ENCODE data around the gene PPP1R13B. TPM values are rescaled to one million over a fixed set of nuclear protein-coding genes. Genes with fewer than 3 reads are reported as not detected.
"Not testable (repeated sequence)": the region's sequence is repeated elsewhere in the genome, so short reads cannot be mapped to it uniquely, and the experiment has no call there.

Gene PPP1R13B
- total and polyA plus RNA-seq, 5 donors, result 50.1 to 158 (median 109) TPM

- no peak overlapping the region for H3K27ac ChIP-seq (ENCODE audit: low read length)
- intact Hi-C loops (cut with DNase I), result no loop called here
- no peaks in the 10 kb centered on the region for H3K9me3 ChIP-seq (ENCODE audit: control insufficient read depth, low read length)
- DNase-seq (peak in 1 of 3 donors; percentile 70), ATAC-seq (peak; percentile 14 to 41)
- no peaks in the 10 kb centered on the region for H3K4me1 ChIP-seq (ENCODE audit: control insufficient read depth, insufficient read depth, low read length)
- H3K4me3 ChIP-seq (ENCODE audit: low read length), result no peak overlapping the region
- WGBS, result 59% methylated on average over 31 of the region's 31 CpGs
- H3K27me3 ChIP-seq (ENCODE audit: control insufficient read depth, insufficient read depth), result no peaks in the 10 kb centered on the region
Measured at GRCh38 chr14:103889313-103890051, 42.1 kb upstream of the PPP1R13B start.

- H3K27me3 ChIP-seq (ENCODE audit: control insufficient read depth, insufficient read depth); H3K27ac ChIP-seq (ENCODE audit: low read length); H3K4me3 ChIP-seq (ENCODE audit: low read length); H3K4me1 ChIP-seq (ENCODE audit: control insufficient read depth, insufficient read depth, low read length); intact Hi-C loops (cut with DNase I); H3K9me3 ChIP-seq (ENCODE audit: control insufficient read depth, low read length); ATAC-seq: not testable (repeated sequence)
- WGBS, result 98% methylated on average over 8 of the region's 8 CpGs
- DNase-seq, result peak in 1 of 3 donors; percentile 18
Measured at GRCh38 chr14:103889002-103889312, 41.6 kb upstream of the PPP1R13B start.

- Histone ChIP-seq H3K4me3 (ENCODE audit: low read length) (no peak overlapping the region), H3K9me3 (ENCODE audit: control insufficient read depth, low read length) (no peaks in the 10 kb centered on the region), H3K27ac (ENCODE audit: low read length) (no peak overlapping the region), H3K4me1 (ENCODE audit: control insufficient read depth, insufficient read depth, low read length) (no peaks in the 10 kb centered on the region), H3K27me3 (ENCODE audit: control insufficient read depth, insufficient read depth) (no peaks in the 10 kb centered on the region)
- DNase-seq, result no peak
- ATAC-seq, result no peak
- intact Hi-C loops (cut with DNase I), result no loop called here
- 88% methylated on average over 10 of the region's 10 CpGs for WGBS
Measured at GRCh38 chr14:103887557-103888115, 40.3 kb upstream of the PPP1R13B start.

- H3K4me1 ChIP-seq (ENCODE audit: control insufficient read depth, insufficient read depth, low read length), result no peaks in the 10 kb centered on the region
- no peak overlapping the region for H3K4me3 ChIP-seq (ENCODE audit: low read length)
- H3K27me3 ChIP-seq (ENCODE audit: control insufficient read depth, insufficient read depth), result no peaks in the 10 kb centered on the region
- WGBS, result 85% methylated on average over 6 of the region's 6 CpGs
- DNase-seq (no peak), ATAC-seq (no peak)
- intact Hi-C loops (cut with DNase I), result no loop called here
- H3K27ac ChIP-seq (ENCODE audit: low read length), result no peak overlapping the region
- H3K9me3 ChIP-seq (ENCODE audit: control insufficient read depth, low read length), result no peaks in the 10 kb centered on the region
Measured at GRCh38 chr14:103887170-103887501, 39.8 kb upstream of the PPP1R13B start.

- no peak overlapping the region for H3K27ac ChIP-seq (ENCODE audit: low read length)
- peaks cover under 1% of the 10 kb centered on the region for H3K4me1 ChIP-seq (ENCODE audit: control insufficient read depth, insufficient read depth, low read length)
- H3K4me3 ChIP-seq (ENCODE audit: low read length), result no peak overlapping the region
- WGBS, result 52% methylated on average over 27 of the region's 27 CpGs
- no peaks in the 10 kb centered on the region for H3K9me3 ChIP-seq (ENCODE audit: control insufficient read depth, low read length)
- no peaks in the 10 kb centered on the region for H3K27me3 ChIP-seq (ENCODE audit: control insufficient read depth, insufficient read depth)
- ATAC-seq, result no peak
- no peak for DNase-seq
- intact Hi-C loops (cut with DNase I), result no loop called here
Measured at GRCh38 chr14:103886304-103887169, 39.2 kb upstream of the PPP1R13B start.

- no peak for ATAC-seq
- no peaks in the 10 kb centered on the region for H3K27me3 ChIP-seq (ENCODE audit: control insufficient read depth, insufficient read depth)
- DNase-seq, result no peak
- intact Hi-C loops (cut with DNase I), result no loop called here
- H3K27ac ChIP-seq (ENCODE audit: low read length), result no peak overlapping the region
- no peak overlapping the region for H3K4me3 ChIP-seq (ENCODE audit: low read length)
- 88% methylated on average over 14 of the region's 14 CpGs for WGBS
- peaks cover 9% of the 10 kb centered on the region for H3K4me1 ChIP-seq (ENCODE audit: control insufficient read depth, insufficient read depth, low read length)
- no peaks in the 10 kb centered on the region for H3K9me3 ChIP-seq (ENCODE audit: control insufficient read depth, low read length)
Measured at GRCh38 chr14:103885509-103885932, 38.1 kb upstream of the PPP1R13B start.

GRCh38 chr14:103884854-103885253 is 37.5 kb upstream of the PPP1R13B start:
- Histone ChIP-seq H3K4me1 (ENCODE audit: control insufficient read depth, insufficient read depth, low read length) (peaks cover 12% of the 10 kb centered on the region), H3K9me3 (ENCODE audit: control insufficient read depth, low read length) (no peaks in the 10 kb centered on the region), H3K27me3 (ENCODE audit: control insufficient read depth, insufficient read depth) (no peaks in the 10 kb centered on the region), H3K4me3 (ENCODE audit: low read length) (no peak overlapping the region), H3K27ac (ENCODE audit: low read length) (no peak overlapping the region)
- ATAC-seq (no peak), DNase-seq (no peak)
- WGBS, result 90% methylated on average over 9 of the region's 9 CpGs
- intact Hi-C loops (cut with DNase I), result no loop called here

GRCh38 chr14:103883263-103883523 is 35.8 kb upstream of the PPP1R13B start:
- 85% methylated on average over 3 of the region's 3 CpGs for WGBS
- intact Hi-C loops (cut with DNase I), result no loop called here
- no peak for ATAC-seq
- no peak overlapping the region for H3K27ac ChIP-seq (ENCODE audit: low read length)
- no peak for DNase-seq
- H3K27me3 ChIP-seq (ENCODE audit: control insufficient read depth, insufficient read depth), result no peaks in the 10 kb centered on the region
- H3K9me3 ChIP-seq (ENCODE audit: control insufficient read depth, low read length), result no peaks in the 10 kb centered on the region
- peaks cover 17% of the 10 kb centered on the region for H3K4me1 ChIP-seq (ENCODE audit: control insufficient read depth, insufficient read depth, low read length)
- no peak overlapping the region for H3K4me3 ChIP-seq (ENCODE audit: low read length)

- Histone ChIP-seq H3K27me3 (ENCODE audit: control insufficient read depth, insufficient read depth) (no peaks in the 10 kb centered on the region), H3K4me1 (ENCODE audit: control insufficient read depth, insufficient read depth, low read length) (peaks cover 17% of the 10 kb centered on the region), H3K9me3 (ENCODE audit: control insufficient read depth, low read length) (no peaks in the 10 kb centered on the region), H3K27ac (ENCODE audit: low read length) (no peak overlapping the region), H3K4me3 (ENCODE audit: low read length) (no peak overlapping the region)
- WGBS, result 81% methylated on average over 20 of the region's 20 CpGs
- ATAC-seq (no peak), DNase-seq (peak in 1 of 3 donors; percentile 54)
- intact Hi-C loops (cut with DNase I), result no loop called here
Measured at GRCh38 chr14:103882503-103883262, 35.3 kb upstream of the PPP1R13B start.

- ATAC-seq, result peak; percentile 50 to 75
- H3K27me3 ChIP-seq (ENCODE audit: control insufficient read depth, insufficient read depth), result no peaks in the 10 kb centered on the region
- peaks cover 17% of the 10 kb centered on the region for H3K4me1 ChIP-seq (ENCODE audit: control insufficient read depth, insufficient read depth, low read length)
- H3K4me3 ChIP-seq (ENCODE audit: low read length), result no peak overlapping the region
- H3K27ac ChIP-seq (ENCODE audit: low read length), result peak overlapping the region; percentile 45
- WGBS, result 51% methylated on average over 31 of the region's 31 CpGs
- intact Hi-C loops (cut with DNase I), result no loop called here
- DNase-seq, result peak; percentile 59 to 79 (median 78)
- H3K9me3 ChIP-seq (ENCODE audit: control insufficient read depth, low read length), result no peaks in the 10 kb centered on the region
Measured at GRCh38 chr14:103881268-103882201, 34.2 kb upstream of the PPP1R13B start.

Measured in right cardiac atrium (tissue), 5 donors.